GM12891 (cell line): ENCODE measurements around the gene PNPLA7.

Experiments
- POLR2A ChIP-seq: IDR thresholded peaks from 2 replicates; pipeline ENCODE4 v1.6.1; 2011; ENCODE audit warnings: low read depth, low read length, control low read depth
- POLR2AphosphoS5 ChIP-seq: IDR thresholded peaks from 2 replicates; pipeline ENCODE4 v1.6.1; 2011; ENCODE audit warnings: low read depth, low read length, control low read depth
- SPI1 ChIP-seq: IDR thresholded peaks from 2 replicates; pipeline ENCODE4 v1.6.1; 2011; ENCODE audit warnings: low read depth, low read length, control low read depth
- TAF1 ChIP-seq: IDR thresholded peaks from 2 replicates; pipeline ENCODE4 v1.6.1; 2011; ENCODE audit warnings: low read depth, low read length, control low read depth

GRCh38 chr9:137435381-137435891 lies 114.8 kb downstream of the PNPLA7 start:
- TF ChIP-seq POLR2AphosphoS5 (no peak), TAF1 (no peak), POLR2A (no peak), SPI1 (no peak)
